Ascending aorta (tissue), 2 donors: ENCODE data around the gene KCNK13. TPM values are rescaled to one million over a fixed set of nuclear protein-coding genes. Genes with fewer than 3 reads are reported as not detected.
"Not testable (repeated sequence)": the region's sequence is repeated elsewhere in the genome, so short reads cannot be mapped to it uniquely, and the experiment has no call there.

Experiments used
- DNase-seq, 2 donors: peaks; one replicate each; pipeline ENCODE4 v3.0.0-alpha.2; 2019; ENCODE audit warnings: low spot score in 2 of 2
- H3K27ac ChIP-seq, 2 donors: fragments of 200-600 bp; sonication (generic); one replicate each; pipeline ENCODE4 v1.5.1; 2016 to 2017; ENCODE audit warnings: mild to moderate bottlenecking in 1 of 2
- H3K27me3 ChIP-seq: fragments of 200-600 bp; sonication (generic); one replicate; pipeline ENCODE4 v1.5.1; 2017
- H3K36me3 ChIP-seq, 2 donors: fragments of 200-600 bp; sonication (generic); one replicate each; pipeline ENCODE4 v1.5.1; 2016
- H3K4me1 ChIP-seq, 2 donors: fragments of 200-600 bp; sonication (generic); one replicate each; pipeline ENCODE4 v1.5.1; 2016 to 2017; ENCODE audit warnings: mild to moderate bottlenecking in 1 of 2
- H3K4me3 ChIP-seq, 2 donors: fragments of 200-600 bp; sonication (generic); one replicate each; pipeline ENCODE4 v1.5.1; 2016 to 2017; ENCODE audit warnings: mild to moderate bottlenecking in 1 of 2
- H3K9me3 ChIP-seq, 2 donors: fragments of 200-600 bp; sonication (generic); one replicate each; pipeline ENCODE4 v1.5.1; 2016
- intact Hi-C: fragments of 100-400 bp; cut with DNase I; formaldehyde crosslinking; loops from one replicate; pipeline ENCODE4 v1.15.1; 2023
- total RNA-seq: library from RNA; depleted of rRNA; stranded (reverse); fragments of >200 nt; gene quantifications from one replicate; pipeline ENCODE4 v1.1.0, GENCODE V29; 2016
- TF ChIP-seq, protein P1 (sequence below), 3 experiments: fragments of 200-600 bp in 2 of 3; fragments of 450-650 bp in 1 of 3; sonication (generic) in 2 of 3; IDR thresholded peaks; one replicate each; pipeline ENCODE4 v1.5.1; 2016 to 2019; ENCODE audit warnings: antibody characterized with exemption in 3 of 3, mild to moderate bottlenecking in 1 of 3, moderate library complexity in 1 of 3

Gene KCNK13
- total RNA-seq, 1 donor from 2014 or later: not detected

- TF ChIP-seq, protein P1, sequence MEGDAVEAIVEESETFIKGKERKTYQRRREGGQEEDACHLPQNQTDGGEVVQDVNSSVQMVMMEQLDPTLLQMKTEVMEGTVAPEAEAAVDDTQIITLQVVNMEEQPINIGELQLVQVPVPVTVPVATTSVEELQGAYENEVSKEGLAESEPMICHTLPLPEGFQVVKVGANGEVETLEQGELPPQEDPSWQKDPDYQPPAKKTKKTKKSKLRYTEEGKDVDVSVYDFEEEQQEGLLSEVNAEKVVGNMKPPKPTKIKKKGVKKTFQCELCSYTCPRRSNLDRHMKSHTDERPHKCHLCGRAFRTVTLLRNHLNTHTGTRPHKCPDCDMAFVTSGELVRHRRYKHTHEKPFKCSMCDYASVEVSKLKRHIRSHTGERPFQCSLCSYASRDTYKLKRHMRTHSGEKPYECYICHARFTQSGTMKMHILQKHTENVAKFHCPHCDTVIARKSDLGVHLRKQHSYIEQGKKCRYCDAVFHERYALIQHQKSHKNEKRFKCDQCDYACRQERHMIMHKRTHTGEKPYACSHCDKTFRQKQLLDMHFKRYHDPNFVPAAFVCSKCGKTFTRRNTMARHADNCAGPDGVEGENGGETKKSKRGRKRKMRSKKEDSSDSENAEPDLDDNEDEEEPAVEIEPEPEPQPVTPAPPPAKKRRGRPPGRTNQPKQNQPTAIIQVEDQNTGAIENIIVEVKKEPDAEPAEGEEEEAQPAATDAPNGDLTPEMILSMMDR (IDR thresholded peaks at IDR 0.05): no peak
- Histone ChIP-seq H3K27me3 (no peaks in the 10 kb centered on the region), H3K4me3 (no peak overlapping the region), H3K27ac (no peak overlapping the region), H3K4me1 (no peaks in the 10 kb centered on the region), H3K9me3 (no peaks in the 10 kb centered on the region), H3K36me3 (no peaks in the 10 kb centered on the region)
- intact Hi-C loops: no loop called here
- DNase-seq: no peak
These were observed 26.4 kb downstream of the KCNK13 start for GRCh38 chr14:90088176-90088575.

DNA sequence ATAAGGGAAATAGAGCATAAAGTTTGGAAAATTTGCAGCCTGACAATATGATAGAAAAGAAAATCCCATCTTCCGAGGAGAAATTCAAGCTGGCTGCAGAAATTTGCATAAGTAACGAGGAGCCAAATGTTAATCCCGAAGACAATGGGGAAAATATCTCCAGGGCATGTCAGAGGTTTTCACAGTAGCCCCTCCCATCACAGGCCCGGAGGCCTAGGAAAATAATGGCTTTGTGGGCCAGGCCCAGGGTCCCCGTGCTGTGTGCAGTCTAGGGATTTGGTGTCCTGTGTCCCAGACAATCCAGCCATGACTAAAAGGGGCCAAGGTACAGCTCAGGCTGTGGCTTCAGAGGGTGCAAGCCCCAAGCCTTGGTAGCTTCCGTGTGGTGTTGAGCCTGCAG is 27.7 kb downstream of the KCNK13 start:
- H3K9me3 ChIP-seq, H3K27ac ChIP-seq, H3K4me1 ChIP-seq, H3K36me3 ChIP-seq, intact Hi-C loops, H3K27me3 ChIP-seq, DNase-seq, H3K4me3 ChIP-seq: not testable (repeated sequence)

DNA sequence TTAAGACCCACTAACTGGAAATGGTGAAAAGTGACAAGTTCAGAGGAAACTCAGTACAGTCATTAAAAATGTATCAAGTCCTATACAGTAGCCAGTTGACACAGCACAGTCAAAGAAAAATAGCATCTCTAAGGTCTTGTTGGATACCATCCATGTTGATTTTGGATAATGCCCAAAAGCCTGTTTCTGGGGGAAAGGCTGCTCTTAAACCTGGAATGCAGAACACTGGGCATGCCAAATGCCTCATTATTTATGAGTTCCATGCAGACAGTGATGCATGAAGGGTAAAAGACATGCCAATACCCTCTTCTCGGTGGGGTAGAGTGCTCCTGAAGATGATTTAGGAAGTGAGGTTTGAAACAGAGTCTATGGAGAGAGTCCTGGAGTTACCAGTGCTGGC is 29.6 kb downstream of the KCNK13 start:
- intact Hi-C loops: no loop called here
- TF ChIP-seq, protein P1 (IDR thresholded peaks at IDR 0.05): no peak
- no peak overlapping the region for H3K4me3 ChIP-seq
- H3K27ac ChIP-seq: no peak overlapping the region
- H3K4me1 ChIP-seq: no peaks in the 10 kb centered on the region
- H3K36me3 ChIP-seq: no peaks in the 10 kb centered on the region
- H3K9me3 ChIP-seq: no peaks in the 10 kb centered on the region
- H3K27me3 ChIP-seq: no peaks in the 10 kb centered on the region
- no peak for DNase-seq

- intact Hi-C loops: no loop called here
- no peaks in the 10 kb centered on the region for H3K9me3 ChIP-seq
These were observed 32.3 kb downstream of the KCNK13 start for GRCh38 chr14:90093942-90094595.

DNA sequence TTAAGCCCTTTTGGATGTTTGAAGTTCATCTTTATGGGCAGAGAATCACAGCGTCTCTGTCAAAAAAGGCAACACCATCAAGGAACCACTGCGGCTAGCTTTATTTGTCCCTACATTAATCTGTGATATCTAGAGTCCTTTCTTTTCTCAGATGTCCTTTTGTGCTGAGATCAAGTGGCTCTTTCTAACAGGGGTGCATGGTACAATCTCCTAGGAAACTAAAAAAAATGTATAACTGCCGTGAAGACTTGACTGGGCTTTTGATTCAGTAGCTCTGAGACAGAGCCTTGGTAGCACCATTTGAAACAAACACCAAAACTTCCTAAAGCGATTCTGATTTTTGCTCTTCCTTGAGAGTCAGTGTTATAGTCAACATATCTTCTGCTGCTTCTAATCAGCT is 33.3 kb downstream of the KCNK13 start:
- no peak overlapping the region for H3K4me3 ChIP-seq
- H3K27me3 ChIP-seq: no peaks in the 10 kb centered on the region
- H3K9me3 ChIP-seq: no peaks in the 10 kb centered on the region
- no peak overlapping the region for H3K27ac ChIP-seq
- intact Hi-C loops: no loop called here
- no peaks in the 10 kb centered on the region for H3K36me3 ChIP-seq
- no peak for DNase-seq
- H3K4me1 ChIP-seq: no peaks in the 10 kb centered on the region
- TF ChIP-seq, protein P1 (IDR thresholded peaks at IDR 0.05): no peak

More at GRCh38 chr14:90093942-90094595, 32.3 kb downstream of the KCNK13 start:
- Histone ChIP-seq H3K27me3 (no peaks in the 10 kb centered on the region), H3K4me1 (no peaks in the 10 kb centered on the region), H3K4me3 (no peak overlapping the region), H3K36me3 (no peaks in the 10 kb centered on the region), H3K27ac (no peak overlapping the region)
- TF ChIP-seq, protein P1 (IDR thresholded peaks at IDR 0.05): no peak
- DNase-seq: no peak

DNA sequence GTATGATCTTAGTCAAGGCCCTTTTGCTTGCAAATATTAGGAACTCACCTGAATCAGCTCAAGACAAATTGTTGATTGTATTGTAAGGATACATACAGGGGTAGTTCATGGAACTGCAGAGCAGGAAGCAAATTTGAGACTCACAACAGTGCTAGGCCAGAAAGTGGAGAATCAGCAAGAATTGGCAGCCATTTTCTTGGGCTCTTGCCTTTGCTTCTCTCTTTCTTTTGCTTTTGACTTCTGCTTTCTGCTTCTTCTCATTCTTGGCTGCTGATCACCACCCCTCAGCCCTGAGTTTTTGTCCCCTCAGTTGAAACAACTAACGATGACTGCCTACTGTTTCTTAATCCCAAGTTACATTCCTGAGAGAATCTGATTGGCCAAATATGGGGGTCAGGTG is 34.8 kb downstream of the KCNK13 start:
- H3K36me3 ChIP-seq: no peaks in the 10 kb centered on the region
- H3K4me3 ChIP-seq: no peak overlapping the region
- intact Hi-C loops: no loop called here
- H3K9me3 ChIP-seq: no peaks in the 10 kb centered on the region
- DNase-seq: no peak
- no peak overlapping the region for H3K27ac ChIP-seq
- H3K4me1 ChIP-seq: no peaks in the 10 kb centered on the region
- TF ChIP-seq, protein P1 (IDR thresholded peaks at IDR 0.05): no peak
- H3K27me3 ChIP-seq: no peaks in the 10 kb centered on the region
